ENCODE results near the gene ARID3A. TPM values are rescaled to one million over a fixed set of nuclear protein-coding genes. Genes with fewer than 3 reads are reported as not detected.

Gene ARID3A
- total and polyA plus RNA-seq, 9 donors: 1.1 to 8.1 (median 4.5) TPM

GRCh38 chr19:996051-996838 is 70.4 kb downstream of the ARID3A start:
- no peak overlapping the region for H3K4me3 ChIP-seq
- H3K27ac ChIP-seq: no peak overlapping the region
- peaks cover 13% of the 10 kb centered on the region for H3K27me3 ChIP-seq
- intact Hi-C loops (cut with DNase I): loop anchor here in 1 of 4 donors (10.0 kb wide), 1 partner anchor 221 kb away; no protein-coding TSS in a partner anchor
- H3K9me3 ChIP-seq: no peaks in the 10 kb centered on the region
- H3K36me3 ChIP-seq: no peaks in the 10 kb centered on the region
- TF ChIP-seq CTCF (IDR thresholded peaks at IDR 0.05) (no peak), EP300 (IDR thresholded peaks at IDR 0.05) (no peak), POLR2A (IDR thresholded peaks at IDR 0.05) (no peak)
- 3 to 7% (median 5%) methylated on average over 45 to 64 of the region's 64 CpGs for WGBS, 3 donors
- DNase-seq: peak in 2 of 5 donors; percentile 64 to 67
- H3K4me1 ChIP-seq (ENCODE audit: insufficient read depth): peaks cover 2% of the 10 kb centered on the region

GRCh38 chr19:998064-998463 is 72.2 kb downstream of the ARID3A start:
- peaks cover 2% of the 10 kb centered on the region for H3K4me1 ChIP-seq (ENCODE audit: insufficient read depth)
- no peak overlapping the region for H3K4me3 ChIP-seq
- DNase-seq: no peak
- 11 to 19% (median 15%) methylated on average over 6 of the region's 6 CpGs for WGBS, 3 donors
- H3K27ac ChIP-seq: no peak overlapping the region
- H3K36me3 ChIP-seq: no peaks in the 10 kb centered on the region
- TF ChIP-seq CTCF (IDR thresholded peaks at IDR 0.05) (no peak), POLR2A (IDR thresholded peaks at IDR 0.05) (no peak), EP300 (IDR thresholded peaks at IDR 0.05) (no peak)
- peaks cover 13% of the 10 kb centered on the region for H3K27me3 ChIP-seq
- intact Hi-C loops (cut with DNase I): loop anchor here in 1 of 4 donors (10.0 kb wide), 1 partner anchor 223 kb away; no protein-coding TSS in a partner anchor
- H3K9me3 ChIP-seq: no peaks in the 10 kb centered on the region

DNA sequence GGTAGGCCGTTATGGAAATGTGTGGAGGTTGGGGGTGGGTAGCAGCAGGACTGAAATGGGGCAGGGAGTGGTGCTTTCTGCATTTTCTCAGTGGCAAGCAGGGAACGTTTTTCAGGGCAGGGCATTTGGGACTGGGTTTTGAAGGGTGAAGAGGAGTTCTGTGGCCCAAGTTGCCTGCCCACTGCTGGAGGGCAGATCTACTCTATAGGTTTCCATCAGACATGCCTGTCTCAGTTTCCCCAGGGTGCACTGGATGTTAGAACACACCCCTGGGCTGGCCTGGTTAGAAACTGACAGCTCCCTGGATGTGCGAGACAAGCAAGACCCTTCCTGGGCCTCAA is 73.5 kb downstream of the ARID3A start:
- whole genome bisulfite sequencing, 3 donors: 50 to 55% (median 53%) methylated on average over 3 of the region's 3 CpGs
- DNase-seq: no peak
- H3K27ac ChIP-seq: no peak overlapping the region
- intact Hi-C loops (cut with DNase I): loop anchor here in 1 of 4 donors (10.0 kb wide), 1 partner anchor 225 kb away; no protein-coding TSS in a partner anchor
- no peak for TF ChIP-seq EP300 (IDR thresholded peaks at IDR 0.05)
- TF ChIP-seq CTCF (IDR thresholded peaks at IDR 0.05): no peak
- no peak for TF ChIP-seq POLR2A (IDR thresholded peaks at IDR 0.05)
- H3K4me3 ChIP-seq: no peak overlapping the region
- H3K9me3 ChIP-seq: no peaks in the 10 kb centered on the region
- peaks cover 13% of the 10 kb centered on the region for H3K27me3 ChIP-seq
- no peaks in the 10 kb centered on the region for H3K36me3 ChIP-seq
- peaks cover 2% of the 10 kb centered on the region for H3K4me1 ChIP-seq (ENCODE audit: insufficient read depth)

- intact Hi-C loops (cut with DNase I): no loop called here
- Histone ChIP-seq H3K27me3 (peaks cover 13% of the 10 kb centered on the region), H3K4me1 (ENCODE audit: insufficient read depth) (peaks cover 2% of the 10 kb centered on the region), H3K36me3 (no peaks in the 10 kb centered on the region), H3K9me3 (no peaks in the 10 kb centered on the region), H3K27ac (no peak within 1 kb of the TSS), H3K4me3 (no peak within 1 kb of the TSS)
- TF ChIP-seq CTCF (IDR thresholded peaks at IDR 0.05) (peak in 2 of 3 donors; percentile 16 to 35), EP300 (IDR thresholded peaks at IDR 0.05) (no peak)
- 1 to 5% (median 5%) methylated on average over 8 to 43 of the region's 43 CpGs for WGBS, 3 donors
- peak in 1 of 5 donors; percentile 49 for DNase-seq
Observed at GRCh38 chr19:1000095-1000494, 74.3 kb downstream of the ARID3A start, which contains the start of gene GRIN3B. Gene GRIN3B, plus strand, starts transcription at chr19:1000419. Its CDS starts 19 bp downstream, at chr19:1000438.
